Iris pigment epithelial cell (primary cell): ENCODE measurements around the gene CAPN2.

Experiments used
- DNase-seq: peaks from one replicate; pipeline ENCODE4 v3.0.0-alpha.2; 2011; ENCODE audit warnings: low read depth

Gene CAPN2

GRCh38 chr1:223712194-223712849, at the start of gene CAPN2:
CAPN2 (plus strand) TSS chr1:223712539; CDS start chr1:223712641, 102 bp downstream.
- peak; percentile 91 for DNase-seq

GRCh38 chr1:223662943-223663342, 49.4 kb upstream of the CAPN2 start:
- DNase-seq = no peak

GRCh38 chr1:223664106-223664505, 48.2 kb upstream of the CAPN2 start:
- no peak for DNase-seq

- no peak for DNase-seq
These were observed 46.6 kb upstream of the CAPN2 start, which contains the start of gene CAPN8 for GRCh38 chr1:223665592-223666312. CAPN8 (minus strand) TSS chr1:223665701; CDS start chr1:223665646, 55 bp downstream.

GRCh38 chr1:223667484-223668182, 44.7 kb upstream of the CAPN2 start:
- DNase-seq = no peak

GRCh38 chr1:223669003-223669795, 43.1 kb upstream of the CAPN2 start:
- no peak for DNase-seq

GRCh38 chr1:223670458-223671159, 41.7 kb upstream of the CAPN2 start:
- DNase-seq = peak; percentile 27

- no peak for DNase-seq
These were observed 38.0 kb upstream of the CAPN2 start for GRCh38 chr1:223674119-223674890.

GRCh38 chr1:223678841-223679240, 33.5 kb upstream of the CAPN2 start:
- no peak for DNase-seq

- no peak for DNase-seq
These were observed 32.2 kb upstream of the CAPN2 start for GRCh38 chr1:223680188-223680587.

GRCh38 chr1:223682502-223682901, 29.8 kb upstream of the CAPN2 start:
- DNase-seq = no peak

- peak; percentile 46 for DNase-seq
These were observed 28.5 kb upstream of the CAPN2 start for GRCh38 chr1:223683586-223684487.

- no peak for DNase-seq
These were observed 27.9 kb upstream of the CAPN2 start for GRCh38 chr1:223684488-223684792.

GRCh38 chr1:223691121-223691520, 21.2 kb upstream of the CAPN2 start:
- DNase-seq = no peak

- DNase-seq = no peak
These were observed 17.3 kb upstream of the CAPN2 start for GRCh38 chr1:223695014-223695548.

- DNase-seq = no peak
These were observed 16.4 kb upstream of the CAPN2 start for GRCh38 chr1:223695941-223696340.

GRCh38 chr1:223700388-223700918, 11.9 kb upstream of the CAPN2 start:
- DNase-seq = peak; percentile 66

GRCh38 chr1:223700942-223701637, 11.2 kb upstream of the CAPN2 start:
- peak; percentile 98 for DNase-seq
